ENCODE data around the gene TF. TPM values are rescaled to one million over a fixed set of nuclear protein-coding genes. Genes with fewer than 3 reads are reported as not detected.

The TF gene
- total and polyA plus RNA-seq, 2 of the 8 experiments (the other 6 are each of a cell fraction or from before 2014, with no cell fraction given): 0.02 to 0.26 TPM

GRCh38 chr3:133717424-133717823 is 28.8 kb upstream of the TF start (continued):
- TF ChIP-seq CHD7 (IDR thresholded peaks at IDR 0.05; ENCODE audit: insufficient replicate concordance, low read length) (no peak), SUZ12 (IDR thresholded peaks at IDR 0.05; ENCODE audit: low read length) (no peak), SRF (IDR thresholded peaks at IDR 0.05; ENCODE audit: low read depth, low read length) (no peak), CBX5 (IDR thresholded peaks at IDR 0.05; ENCODE audit: low read depth, low read length) (no peak), CEBPB (IDR thresholded peaks at IDR 0.05; ENCODE audit: low read depth, low read length) (no peak)
